Activated T-cell treated with anti-CD3 and anti-CD28 coated beads, Interleukin-2, amount 50 U/mL, for 72 hours (primary cell): ENCODE results near the gene JDP2. TPM values are rescaled to one million over a fixed set of nuclear protein-coding genes. Genes with fewer than 3 reads are reported as not detected.
"Not testable (repeated sequence)": the region's sequence is repeated elsewhere in the genome, so short reads cannot be mapped to it uniquely, and the experiment has no call there.

ENCODE experiments used
- ATAC-seq, 2 donors: fragments of 150-1000 bp; cut with Tn5 transposase; replicated peaks in 1 of 2; 2 replicates each; pipeline ENCODE4 v1.10.0; 2021; ENCODE audit warnings: moderate library complexity in 2 of 2, mild to moderate bottlenecking in 1 of 2
- DNase-seq, 2 donors: peaks; one replicate each; pipeline ENCODE4 v3.0.0; 2021 to 2022; ENCODE audit warnings: mixed read lengths in 1 of 2
- H3K27ac Mint-ChIP-seq: one replicate; pipeline ENCODE4 v1.8.0; 2022; ENCODE audit warnings: mild to moderate bottlenecking, moderate library complexity, mixed read lengths
- H3K27me3 Mint-ChIP-seq: one replicate; pipeline ENCODE4 v1.8.0; 2022; ENCODE audit warnings: low read depth, mixed read lengths
- H3K36me3 Mint-ChIP-seq, 2 donors: one replicate each; pipeline ENCODE4 v1.8.0; 2022; ENCODE audit warnings: mixed read lengths in 2 of 2, mild to moderate bottlenecking in 1 of 2; ENCODE audit not compliant: insufficient read depth in 2 of 2
- H3K4me1 Mint-ChIP-seq: one replicate; pipeline ENCODE4 v1.8.0; 2022; ENCODE audit warnings: low read depth, mixed read lengths
- H3K4me3 Mint-ChIP-seq, 2 donors: one replicate each; pipeline ENCODE4 v1.8.0; 2022; ENCODE audit warnings: mild to moderate bottlenecking in 2 of 2, mixed read lengths in 2 of 2, moderate library complexity in 2 of 2
- H3K9me3 Mint-ChIP-seq, 2 donors: one replicate each; pipeline ENCODE4 v1.8.0; 2022; ENCODE audit warnings: mixed read lengths in 2 of 2
- total RNA-seq, 2 donors: library from RNA; stranded (reverse); gene quantifications; one replicate each; pipeline ENCODE4 v1.2.3, GENCODE V29; 2022

Gene JDP2
- total RNA-seq, 2 donors from 2014 or later: 6.3 to 6.8 TPM

- not testable (repeated sequence) for H3K36me3 Mint-ChIP-seq, H3K4me1 Mint-ChIP-seq, H3K4me3 Mint-ChIP-seq, DNase-seq, H3K27ac Mint-ChIP-seq, ATAC-seq, H3K27me3 Mint-ChIP-seq, H3K9me3 Mint-ChIP-seq
These were observed 46.3 kb downstream of the JDP2 start for GRCh38 chr14:75474127-75474526.

GRCh38 chr14:75476274-75476995, 48.6 kb downstream of the JDP2 start:
- Mint-ChIP-seq H3K27ac (no peak overlapping the region), H3K4me3 (no peak overlapping the region), H3K4me1 (no peaks in the 10 kb centered on the region), H3K27me3 (peaks cover 12% of the 10 kb centered on the region), H3K9me3 (no peaks in the 10 kb centered on the region), H3K36me3 (no peaks in the 10 kb centered on the region)
- no peak for DNase-seq
- no peak for ATAC-seq

GRCh38 chr14:75477881-75478280, 50.1 kb downstream of the JDP2 start:
- peaks cover 15% of the 10 kb centered on the region for H3K27me3 Mint-ChIP-seq
- H3K27ac Mint-ChIP-seq: no peak overlapping the region
- DNase-seq (no peak), ATAC-seq (no peak)
- no peaks in the 10 kb centered on the region for H3K36me3 Mint-ChIP-seq
- H3K4me3 Mint-ChIP-seq: no peak overlapping the region
- H3K9me3 Mint-ChIP-seq: no peaks in the 10 kb centered on the region
- no peaks in the 10 kb centered on the region for H3K4me1 Mint-ChIP-seq

GRCh38 chr14:75479770-75480600, 52.2 kb downstream of the JDP2 start:
- H3K27me3 Mint-ChIP-seq: peaks cover 15% of the 10 kb centered on the region
- ATAC-seq (no peak), DNase-seq (no peak)
- no peak overlapping the region for H3K27ac Mint-ChIP-seq
- no peaks in the 10 kb centered on the region for H3K9me3 Mint-ChIP-seq
- no peaks in the 10 kb centered on the region for H3K4me1 Mint-ChIP-seq
- no peaks in the 10 kb centered on the region for H3K36me3 Mint-ChIP-seq
- H3K4me3 Mint-ChIP-seq: no peak overlapping the region

- Mint-ChIP-seq H3K4me1 (peaks cover 11% of the 10 kb centered on the region), H3K9me3 (peaks cover 0 to 2% of the 10 kb centered on the region in 2 donors), H3K4me3 (no peak overlapping the region), H3K27me3 (peaks cover 19% of the 10 kb centered on the region), H3K36me3 (peaks cover 2 to 3% of the 10 kb centered on the region in 2 donors), H3K27ac (no peak overlapping the region)
- ATAC-seq (no peak), DNase-seq (no peak)
These were observed 54.5 kb downstream of the JDP2 start for GRCh38 chr14:75482366-75482765.

- peaks cover 2 to 3% of the 10 kb centered on the region in 2 donors for H3K36me3 Mint-ChIP-seq
- ATAC-seq (no peak), DNase-seq (no peak)
- peak overlapping the region; percentile 38 for H3K27ac Mint-ChIP-seq
- H3K9me3 Mint-ChIP-seq: peaks cover 0 to 2% of the 10 kb centered on the region in 2 donors
- H3K4me1 Mint-ChIP-seq: peaks cover 30% of the 10 kb centered on the region
- H3K27me3 Mint-ChIP-seq: peaks cover 13% of the 10 kb centered on the region
- no peak overlapping the region for H3K4me3 Mint-ChIP-seq
These were observed 57.0 kb downstream of the JDP2 start for GRCh38 chr14:75484711-75485429.

GRCh38 chr14:75486318-75486717, 58.5 kb downstream of the JDP2 start:
- ATAC-seq (no peak), DNase-seq (no peak)
- Mint-ChIP-seq H3K27ac (peak overlapping the region; percentile 87), H3K4me1 (peaks cover 34% of the 10 kb centered on the region), H3K27me3 (peaks cover 9% of the 10 kb centered on the region), H3K9me3 (peaks cover 0 to 5% of the 10 kb centered on the region in 2 donors), H3K36me3 (peaks cover 3 to 4% of the 10 kb centered on the region in 2 donors), H3K4me3 (no peak overlapping the region)

- Mint-ChIP-seq H3K36me3 (peaks cover 3 to 4% of the 10 kb centered on the region in 2 donors), H3K27ac (no peak overlapping the region), H3K27me3 (peaks cover 5% of the 10 kb centered on the region), H3K4me1 (peaks cover 43% of the 10 kb centered on the region), H3K9me3 (peaks cover 0 to 5% of the 10 kb centered on the region in 2 donors), H3K4me3 (peak overlapping the region in 1 of 2 donors; percentile 29)
- ATAC-seq (peak; percentile 90 to 91), DNase-seq (peak; percentile 26 to 28)
These were observed 59.4 kb downstream of the JDP2 start for GRCh38 chr14:75487155-75487671.

GRCh38 chr14:75489480-75489837, 61.6 kb downstream of the JDP2 start:
- no peak for ATAC-seq
- no peak overlapping the region for H3K27ac Mint-ChIP-seq
- H3K4me3 Mint-ChIP-seq: peak overlapping the region in 1 of 2 donors; percentile 20
- H3K9me3 Mint-ChIP-seq: peaks cover 0 to 5% of the 10 kb centered on the region in 2 donors
- H3K4me1 Mint-ChIP-seq: peaks cover 66% of the 10 kb centered on the region
- H3K36me3 Mint-ChIP-seq: peaks cover 3 to 4% of the 10 kb centered on the region in 2 donors
- DNase-seq: no peak
- peaks cover 5% of the 10 kb centered on the region for H3K27me3 Mint-ChIP-seq

- Mint-ChIP-seq H3K9me3 (peaks cover 0 to 7% of the 10 kb centered on the region in 2 donors), H3K4me3 (no peak overlapping the region), H3K27ac (no peak overlapping the region), H3K4me1 (peaks cover 84% of the 10 kb centered on the region), H3K36me3 (peaks cover 2% of the 10 kb centered on the region in 2 donors), H3K27me3 (no peaks in the 10 kb centered on the region)
- no peak for ATAC-seq
- DNase-seq: no peak
These were observed 63.7 kb downstream of the JDP2 start for GRCh38 chr14:75491376-75491978.

GRCh38 chr14:75492832-75493591, 65.2 kb downstream of the JDP2 start:
- Mint-ChIP-seq H3K36me3 (peaks cover 2% of the 10 kb centered on the region in 2 donors), H3K4me1 (peaks cover 89% of the 10 kb centered on the region), H3K9me3 (peaks cover 0 to 7% of the 10 kb centered on the region in 2 donors), H3K27ac (peak overlapping the region; percentile 55), H3K27me3 (no peaks in the 10 kb centered on the region), H3K4me3 (peak overlapping the region; percentile 53 to 58)
- DNase-seq (no peak), ATAC-seq (no peak)

- ATAC-seq: no peak
- peaks cover 0 to 7% of the 10 kb centered on the region in 2 donors for H3K9me3 Mint-ChIP-seq
- no peak for DNase-seq
- no peaks in the 10 kb centered on the region for H3K27me3 Mint-ChIP-seq
- H3K36me3 Mint-ChIP-seq: peaks cover 2% of the 10 kb centered on the region in 2 donors
- peak overlapping the region; percentile 31 to 50 for H3K4me3 Mint-ChIP-seq
- H3K27ac Mint-ChIP-seq: no peak overlapping the region
- peaks cover 90% of the 10 kb centered on the region for H3K4me1 Mint-ChIP-seq
These were observed 65.8 kb downstream of the JDP2 start for GRCh38 chr14:75493592-75494087.
